Stimulated activated CD4-positive, alpha-beta T cell treated with anti-CD3 and anti-CD28 coated beads, TNF-alpha, amount 100 ng/mL, for 48 hours (primary cell): ENCODE measurements around the gene ZNF45.
"Not testable (repeated sequence)": the region's sequence is repeated elsewhere in the genome, so short reads cannot be mapped to it uniquely, and the experiment has no call there.

Experiments used
- DNase-seq, 3 donors: peaks; one replicate each; pipeline ENCODE4 v3.0.0-alpha.2; 2020; ENCODE audit warnings: low read depth in 3 of 3

Gene ZNF45

DNA sequence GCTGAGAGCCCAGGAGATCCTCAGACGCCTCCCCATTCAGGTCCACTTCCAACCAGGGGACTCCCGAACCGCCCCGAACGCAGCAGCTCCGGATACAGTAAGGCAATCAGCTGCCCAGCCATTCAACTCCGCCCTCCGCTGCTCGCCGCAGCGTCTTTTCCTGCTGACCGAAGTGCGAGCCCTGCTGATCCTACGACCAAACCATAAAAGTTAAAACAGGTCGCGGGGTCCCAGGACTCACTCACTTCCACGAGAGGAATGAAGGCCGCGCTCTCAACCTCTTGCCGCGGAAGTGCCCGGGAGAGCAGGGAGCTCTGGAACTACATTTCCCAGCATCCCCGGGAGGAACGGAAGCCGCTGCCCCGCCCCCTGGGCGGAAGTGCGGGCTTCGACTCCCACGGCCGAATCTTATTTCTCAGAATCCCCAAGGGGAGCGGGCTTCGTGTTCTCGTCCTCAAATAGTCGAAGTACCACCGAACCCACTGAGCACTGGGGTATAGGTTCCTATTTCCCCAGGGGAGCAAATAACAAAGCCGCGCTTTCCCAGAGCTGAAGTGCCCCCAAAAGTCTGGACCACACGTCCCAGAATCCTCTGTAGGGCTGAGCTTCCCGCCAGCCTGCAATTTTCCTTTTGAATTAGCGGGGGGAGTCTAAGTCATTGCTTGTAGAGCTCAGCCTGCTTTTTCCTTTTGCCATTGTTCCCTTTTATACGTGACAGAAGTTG is at the start of gene ZNF45:
ZNF45 (minus strand) TSS at position 298 of the 724 bp plus-strand sequence. CDS start 13,097 bp downstream, outside the sequence.
- peak; percentile 72 to 84 (median 80) for DNase-seq

DNA sequence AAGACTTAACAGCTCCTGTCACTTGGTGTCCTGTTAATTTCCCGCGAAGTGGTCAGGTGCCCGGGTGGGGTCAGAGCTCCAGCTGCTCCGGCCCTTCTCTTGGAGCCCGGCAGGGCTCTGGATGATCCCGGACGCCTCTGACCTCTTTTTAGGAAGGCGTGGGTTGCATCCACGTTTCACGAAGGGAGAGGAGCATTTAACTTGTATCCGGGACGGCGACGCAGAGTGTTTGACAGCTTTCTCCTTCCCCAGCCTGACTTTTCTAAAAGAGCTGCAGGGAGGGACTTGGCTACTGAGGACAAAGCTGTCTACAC is 49.6 kb upstream of the ZNF45 start:
- DNase-seq: no peak

DNA sequence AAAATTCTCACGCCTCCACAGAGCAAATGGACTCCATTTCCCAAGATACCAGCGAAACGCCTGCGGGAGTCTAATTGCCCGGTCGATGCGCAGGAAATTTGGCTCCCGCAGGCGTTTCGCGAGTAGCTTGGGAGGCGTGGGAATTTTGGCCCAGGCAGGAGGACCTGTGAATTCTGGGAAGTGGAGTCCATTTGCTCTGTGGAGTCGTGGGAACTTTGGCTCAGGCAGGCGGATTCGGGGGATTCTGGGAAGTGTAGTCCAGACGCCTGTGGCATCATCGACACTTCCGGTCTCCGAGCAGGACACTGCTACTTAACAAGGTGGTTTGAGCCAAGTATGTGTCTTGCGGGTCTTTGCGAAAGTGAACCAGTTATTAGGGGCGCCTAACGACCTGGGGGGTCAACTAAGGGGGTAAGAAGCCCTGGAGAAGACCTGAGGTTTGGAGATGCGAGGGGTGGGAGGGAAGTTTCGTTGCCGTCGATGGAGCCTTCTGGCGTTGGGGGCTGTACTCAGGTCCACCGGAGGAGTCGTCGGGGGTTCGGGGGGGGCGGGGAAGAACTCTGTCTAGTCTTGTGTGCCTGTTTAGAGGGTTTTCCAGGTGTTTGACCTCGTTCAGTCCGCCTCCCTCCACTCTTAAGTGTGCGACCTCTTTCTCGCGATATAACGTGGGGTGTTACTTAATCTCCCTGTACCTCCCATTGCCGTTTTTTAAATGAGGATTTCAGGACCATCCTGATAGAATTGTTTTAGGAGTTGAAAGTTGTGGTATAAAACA is 49.0 kb upstream of the ZNF45 start, which contains the start of gene ZNF155:
ZNF155 (plus strand) TSS at position 277 of the 775 bp plus-strand sequence. CDS start 4,356 bp downstream, outside the sequence.
- DNase-seq: peak; percentile 45 to 55 (median 50)

DNA sequence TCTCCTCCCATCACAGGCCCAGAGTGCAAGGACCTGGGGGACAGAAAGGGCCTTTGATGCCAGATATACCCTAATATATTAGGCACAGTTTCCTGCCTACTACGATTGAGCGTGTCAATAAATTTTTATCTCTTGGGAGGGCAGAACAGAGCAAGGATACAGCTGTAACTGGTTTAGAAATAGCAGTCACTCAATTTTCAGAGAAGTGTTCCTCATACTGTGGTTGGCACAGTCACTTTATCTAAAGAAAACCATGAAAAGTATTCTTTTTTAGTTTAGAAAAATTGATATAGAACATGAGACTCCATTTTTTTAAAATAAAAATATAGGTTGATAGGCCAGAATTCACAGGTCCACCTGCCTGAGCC is 48.4 kb upstream of the ZNF45 start:
- DNase-seq: no peak

DNA sequence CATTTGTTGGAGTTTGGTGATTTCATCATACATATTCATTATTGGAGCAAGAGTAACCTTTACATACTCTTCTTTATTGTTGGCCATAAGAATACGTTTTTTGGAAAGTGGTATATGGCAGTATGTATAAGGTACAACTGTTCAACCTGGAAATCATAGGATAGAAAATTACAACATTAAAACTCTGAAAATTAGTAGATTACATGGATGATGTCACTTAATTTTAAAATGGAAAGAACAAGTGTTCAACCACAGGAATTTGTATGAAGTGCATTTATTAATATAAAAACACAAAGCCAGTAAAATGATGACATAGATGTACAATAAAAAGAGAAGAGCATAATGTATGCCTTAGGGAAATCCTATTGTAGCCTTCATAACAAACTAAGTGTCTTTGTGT is 41.6 kb upstream of the ZNF45 start:
- DNase-seq: no peak

GRCh38 chr19:43966079-43966694 is 31.1 kb upstream of the ZNF45 start:
- no peak for DNase-seq

GRCh38 chr19:43960411-43960810 is 25.3 kb upstream of the ZNF45 start:
- no peak for DNase-seq

DNA sequence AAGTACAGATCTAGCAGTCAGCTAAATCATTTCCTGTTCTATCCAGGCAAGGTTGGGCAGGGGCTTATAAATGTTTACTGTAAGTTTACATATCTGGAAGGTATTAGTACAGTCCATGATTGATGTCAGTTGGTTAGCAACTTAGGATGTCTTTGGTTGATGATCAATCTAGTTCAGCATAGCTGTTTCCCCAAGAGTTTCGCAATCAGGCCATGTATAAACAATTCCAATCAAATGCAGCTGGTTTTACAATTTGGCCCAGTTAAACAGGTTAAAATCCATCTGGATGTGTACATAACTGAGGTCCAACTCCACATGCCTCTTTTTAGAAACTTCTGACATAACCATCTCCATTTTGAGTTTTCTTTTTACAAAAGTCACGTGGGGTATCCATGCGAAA is 22.8 kb upstream of the ZNF45 start:
- no peak for DNase-seq

GRCh38 chr19:43956827-43957226 is 21.7 kb upstream of the ZNF45 start:
- DNase-seq: no peak

DNA sequence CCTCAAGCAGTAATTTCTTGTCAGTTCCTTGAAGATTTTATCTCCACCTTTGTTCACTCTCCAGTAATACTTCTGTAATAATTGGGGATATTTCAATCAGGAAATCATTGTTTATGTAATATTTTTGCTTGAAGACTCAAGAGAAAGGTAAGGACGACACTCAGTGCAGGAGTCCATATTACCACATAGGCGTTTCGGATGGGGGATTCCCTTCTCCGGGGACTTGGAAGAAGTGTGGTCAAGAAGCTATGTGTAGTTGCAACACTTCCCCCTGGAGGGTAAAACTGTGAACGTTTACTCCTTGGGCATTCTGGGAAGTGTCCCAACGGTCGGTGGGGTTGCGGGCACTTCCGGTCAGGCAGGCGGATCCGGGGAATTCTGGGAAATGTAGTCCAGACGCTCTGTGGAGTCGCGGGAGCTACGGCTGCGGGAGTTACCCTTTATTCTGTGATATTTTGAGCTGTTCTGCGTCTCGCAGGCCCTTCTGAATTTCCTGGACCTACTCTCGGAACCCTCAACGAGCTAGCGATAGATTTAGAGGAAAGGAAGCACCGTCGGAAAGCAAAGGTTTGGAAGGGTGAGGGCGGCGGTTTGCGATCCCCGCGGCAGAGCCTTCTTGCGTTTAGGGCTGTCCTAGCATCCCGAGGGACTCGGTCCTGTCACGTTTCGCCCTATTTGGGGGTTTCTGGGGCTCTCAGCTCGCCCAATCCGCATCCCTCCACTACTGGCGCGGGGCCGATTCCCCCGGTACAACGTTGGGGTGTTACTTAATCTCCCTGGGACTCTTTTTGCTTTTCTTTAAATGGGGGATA is 16.0 kb upstream of the ZNF45 start, which contains the start of gene ZNF221:
ZNF221 (plus strand) TSS at position 395 of the 812 bp plus-strand sequence. CDS start 11,499 bp downstream, outside the sequence.
- DNase-seq: peak; percentile 43 to 53 (median 44)

GRCh38 chr19:43949803-43950202 is 14.7 kb upstream of the ZNF45 start:
- not testable (repeated sequence) for DNase-seq

GRCh38 chr19:43947412-43947811 is 12.3 kb upstream of the ZNF45 start:
- DNase-seq: not testable (repeated sequence)

DNA sequence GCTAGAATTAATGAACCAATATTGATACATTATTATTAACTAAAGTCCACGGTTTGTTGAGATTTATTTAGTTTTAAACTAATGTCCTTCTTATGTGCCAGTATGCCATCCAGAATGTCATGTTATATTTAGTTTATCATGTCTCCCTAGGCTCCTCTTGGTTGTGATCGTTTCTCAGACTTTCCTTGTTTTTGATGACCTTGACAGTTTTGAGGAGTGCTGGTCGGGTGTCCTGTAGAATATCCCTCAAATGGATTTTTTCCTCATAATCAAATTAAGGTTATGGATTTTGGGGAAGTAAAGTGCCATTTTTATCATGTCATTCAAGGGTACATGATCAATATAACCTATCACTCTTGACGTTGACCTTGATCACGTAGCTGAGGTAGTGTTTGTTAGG is 6.1 kb upstream of the ZNF45 start:
- DNase-seq: no peak

DNA sequence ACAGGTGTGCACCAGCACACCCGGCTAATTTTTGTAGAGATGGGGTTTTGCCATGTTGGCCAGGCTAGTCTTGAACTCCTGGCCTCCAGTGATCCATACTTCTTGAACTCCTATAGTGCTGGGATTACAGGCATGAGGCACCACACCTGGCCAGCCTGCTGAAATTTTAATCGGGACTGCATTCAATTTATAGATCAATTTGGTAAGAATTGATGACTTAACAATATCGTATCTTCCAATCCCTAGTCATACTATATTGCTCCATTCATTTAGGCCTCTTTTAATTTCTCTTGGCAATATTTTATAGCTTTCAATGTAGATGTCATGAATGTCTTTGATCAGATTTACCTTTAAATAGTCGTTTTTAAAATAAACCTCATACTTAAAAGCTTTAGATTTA is 5.6 kb upstream of the ZNF45 start:
- DNase-seq: no peak

- DNase-seq: no peak
Observed at GRCh38 chr19:43939557-43940260, 4.6 kb upstream of the ZNF45 start.

GRCh38 chr19:43936188-43936587 is 1.1 kb upstream of the ZNF45 start:
- DNase-seq: no peak

DNA sequence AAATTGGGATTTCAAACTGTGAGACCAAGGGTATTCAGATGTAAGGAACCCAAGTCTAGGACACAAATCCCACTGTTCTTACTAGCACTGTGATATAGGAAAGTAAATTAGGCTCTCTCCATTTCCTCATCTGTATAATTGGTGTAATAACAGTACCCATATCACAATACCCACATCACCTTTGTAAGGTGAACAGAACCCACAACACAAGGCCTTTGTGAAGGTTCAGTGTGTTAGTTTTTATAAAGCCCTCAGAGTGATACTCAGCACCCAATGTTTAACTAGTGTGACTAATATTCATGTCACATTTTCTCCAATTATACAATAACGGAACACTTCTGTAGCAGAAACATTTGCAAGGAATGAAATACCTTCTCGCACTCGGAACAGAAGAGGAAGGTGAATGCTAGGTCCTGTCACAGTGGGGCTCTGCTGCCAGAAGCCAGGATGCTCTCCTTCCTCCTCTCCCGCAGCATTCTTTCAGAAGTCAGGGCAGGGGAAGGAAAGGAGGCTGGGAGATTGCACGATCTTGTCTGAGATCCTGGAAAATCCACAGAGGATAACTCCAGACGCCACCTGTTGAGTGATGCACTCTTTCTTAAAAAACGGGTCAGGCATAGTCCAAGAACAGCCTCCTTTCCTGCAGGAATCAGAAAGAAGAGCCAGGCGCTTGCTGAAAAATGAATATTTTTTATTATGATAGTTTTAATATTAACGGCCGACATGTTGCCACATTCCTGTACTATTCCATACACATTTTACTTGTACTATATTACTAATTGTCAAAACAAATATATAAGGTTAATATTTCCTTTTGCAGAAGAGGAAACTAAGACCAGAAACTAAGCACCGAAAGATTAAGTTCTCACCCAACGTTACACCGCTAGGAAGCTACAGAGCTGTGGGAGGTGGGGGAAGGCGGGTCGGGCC is 762 bp downstream of the ZNF45 start:
- no peak for DNase-seq

DNA sequence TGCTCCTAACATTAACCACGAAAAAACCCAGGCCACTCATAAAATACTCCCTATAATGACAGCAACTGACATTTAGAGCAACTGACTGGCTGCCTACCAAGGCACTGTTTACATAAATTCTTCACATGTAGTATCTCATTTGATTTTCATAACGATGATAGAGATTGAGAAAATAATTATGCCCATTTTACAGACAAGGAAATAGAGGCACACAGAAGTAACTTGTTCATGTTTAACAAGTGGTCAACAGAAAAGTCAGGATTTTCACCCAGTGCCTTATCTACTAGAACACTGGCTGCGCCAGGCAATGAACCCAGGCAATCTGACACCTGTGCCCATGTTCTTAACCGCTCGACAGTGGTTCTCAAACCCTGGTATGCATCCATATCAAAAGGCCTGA is 6.3 kb downstream of the ZNF45 start:
- no peak for DNase-seq

DNA sequence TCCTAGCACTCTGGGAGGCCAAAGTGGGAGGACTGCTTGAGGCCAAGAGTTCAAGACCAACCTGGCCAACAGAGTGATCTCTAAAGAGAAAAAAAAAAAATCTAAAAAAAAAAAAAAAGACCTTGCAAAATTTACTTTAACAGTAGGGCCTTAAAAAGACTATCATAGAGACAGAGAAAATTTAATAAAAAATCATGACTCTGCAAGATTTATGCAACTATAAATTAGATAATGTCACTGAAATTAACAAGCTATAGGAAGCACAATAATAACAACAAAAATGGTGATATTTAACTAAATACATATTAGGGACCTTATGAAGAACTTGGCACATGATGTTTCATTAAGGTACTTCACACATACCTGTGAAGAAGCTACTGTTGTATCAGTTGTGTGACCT is 11.2 kb downstream of the ZNF45 start:
- DNase-seq: no peak

DNA sequence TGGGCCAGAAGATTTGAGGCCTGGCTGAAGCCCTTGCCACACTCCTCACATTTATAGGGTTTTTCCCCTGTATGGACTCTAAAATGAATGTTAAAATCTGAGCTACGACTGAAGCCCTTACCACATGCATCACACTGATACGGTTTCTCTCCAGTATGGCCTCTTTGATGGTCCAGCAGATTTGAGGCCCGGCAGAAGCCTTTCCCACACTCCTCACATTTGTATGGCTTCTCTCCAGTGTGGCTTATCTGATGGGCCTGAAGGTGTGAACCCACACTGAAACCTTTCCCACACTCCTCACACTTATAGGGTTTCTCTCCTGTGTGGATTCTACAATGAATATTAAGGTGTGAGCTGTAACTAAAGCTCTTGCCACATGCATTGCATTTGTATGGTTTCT is 21.0 kb downstream of the ZNF45 start:
- no peak for DNase-seq
